Stimulated activated CD8-positive, alpha-beta memory T cell treated with anti-CD3 and anti-CD28 coated beads, Interleukin-4, amount 100 ng/mL, for 48 hours (primary cell): Measurements from ENCODE around the gene MGAT4C.

ENCODE experiments used
- DNase-seq: peaks from one replicate; pipeline ENCODE4 v3.0.0-alpha.2; 2020

MGAT4C gene

DNA sequence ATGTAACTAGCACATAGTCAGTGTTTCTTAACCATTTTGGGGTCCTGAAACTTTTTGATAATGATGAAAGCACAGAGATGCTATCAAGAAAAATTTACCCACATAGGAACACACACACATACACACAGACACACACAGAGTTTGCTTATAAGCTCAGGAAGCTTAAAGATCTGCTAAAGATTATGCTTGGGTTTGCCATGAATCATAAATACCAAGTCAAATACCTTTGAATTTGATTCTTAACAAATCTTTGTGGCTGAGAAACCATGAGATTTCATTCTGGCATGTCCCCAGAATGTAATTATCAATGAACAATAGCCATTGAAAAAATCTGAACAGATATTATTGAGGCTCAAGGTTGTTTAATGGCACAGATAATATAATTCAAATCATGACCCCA is 292.9 kb downstream of the MGAT4C start:
- no peak for DNase-seq

DNA sequence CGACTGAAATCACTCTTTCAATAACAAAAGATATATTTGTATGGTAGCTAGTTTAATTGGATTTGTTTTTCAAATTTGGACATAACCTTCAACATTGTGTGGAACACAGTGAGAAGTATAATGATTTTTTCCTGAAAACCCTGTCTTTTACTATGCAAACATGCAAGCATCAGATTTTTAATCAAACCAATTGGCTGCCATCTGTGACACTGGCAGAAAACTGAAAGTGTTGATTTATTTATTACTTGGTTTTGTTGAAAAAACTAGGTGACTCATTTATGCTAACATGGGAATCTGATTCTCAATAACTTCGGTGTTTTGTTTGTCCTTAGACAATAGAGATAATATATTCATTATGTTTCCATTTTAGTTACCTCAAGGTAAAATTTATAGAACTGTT is 300.1 kb downstream of the MGAT4C start:
- no peak for DNase-seq

DNA sequence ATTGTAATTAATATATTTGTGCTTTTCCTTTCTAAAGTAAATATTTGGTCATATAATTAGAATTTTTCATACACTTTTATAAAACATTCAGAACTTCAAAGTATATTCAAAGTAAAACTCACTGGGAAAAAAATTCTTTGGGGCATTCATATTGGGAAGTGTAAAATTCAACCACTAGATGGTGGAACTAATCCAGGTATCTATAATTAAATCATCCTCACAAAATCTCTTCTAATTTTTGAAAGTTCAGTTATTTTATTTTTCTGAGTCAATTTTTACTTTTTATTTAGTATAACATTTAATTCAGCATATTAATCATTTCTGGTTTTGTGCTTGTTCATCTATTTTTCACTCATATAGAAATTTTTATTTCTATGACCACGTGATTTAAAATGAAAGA is 301.1 kb downstream of the MGAT4C start:
- no peak for DNase-seq

DNA sequence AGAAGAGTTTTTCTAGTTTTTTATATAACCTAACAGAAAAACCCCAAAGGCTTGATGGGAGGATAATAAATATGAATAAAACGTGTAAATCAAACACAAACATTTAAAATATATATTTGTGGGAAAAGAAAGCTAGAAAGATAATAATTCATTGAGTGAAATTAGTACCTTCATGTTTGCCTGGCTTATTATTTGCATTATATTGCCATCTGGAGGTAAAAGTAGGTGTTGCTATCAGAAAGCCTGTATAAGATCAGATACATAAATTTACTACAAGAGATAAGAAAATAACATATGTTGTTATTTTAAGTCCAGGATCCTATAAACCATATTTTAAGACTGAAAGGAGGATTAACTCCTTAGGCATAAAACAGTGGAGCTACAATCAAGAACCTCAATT is 304.4 kb downstream of the MGAT4C start:
- DNase-seq = no peak

DNA sequence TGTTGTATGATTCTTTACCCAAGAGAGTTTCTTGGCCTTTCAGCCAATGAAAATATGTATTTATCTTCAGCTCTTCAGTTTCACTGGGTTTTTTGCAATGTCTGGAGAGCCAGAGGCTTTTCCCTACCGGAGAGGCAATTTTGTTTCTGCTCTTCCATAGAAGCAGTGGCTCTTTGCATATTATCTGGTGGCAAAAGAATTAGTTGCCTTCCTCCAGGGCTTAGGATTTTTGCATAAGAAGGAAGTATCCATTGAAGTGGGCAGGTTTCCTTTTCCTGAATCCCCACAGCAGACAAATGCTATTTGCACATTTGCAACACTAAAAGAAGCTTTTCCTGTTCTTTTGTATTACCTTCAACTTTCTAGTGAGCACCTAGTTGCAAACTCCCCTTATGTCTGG is 306.9 kb downstream of the MGAT4C start:
- DNase-seq = no peak

DNA sequence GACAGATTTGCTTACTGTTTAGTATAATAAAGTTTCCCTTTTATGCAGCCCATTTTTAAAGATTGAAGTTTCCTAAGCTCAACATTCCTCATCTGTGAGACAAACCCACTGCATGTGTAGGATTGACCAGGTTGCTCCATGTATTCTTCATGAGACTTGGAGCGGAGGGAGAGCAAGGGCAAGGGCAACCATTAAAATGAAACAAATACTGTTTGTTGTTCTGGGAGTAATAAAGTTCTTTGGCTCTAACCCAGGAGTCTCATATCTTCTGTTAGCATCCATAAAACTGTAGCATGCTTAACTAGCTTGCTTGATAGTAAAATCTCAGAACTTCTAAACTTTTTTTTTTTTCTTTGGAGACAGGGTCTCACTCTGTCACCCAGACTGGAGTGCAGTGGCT is 307.9 kb downstream of the MGAT4C start:
- no peak for DNase-seq

DNA sequence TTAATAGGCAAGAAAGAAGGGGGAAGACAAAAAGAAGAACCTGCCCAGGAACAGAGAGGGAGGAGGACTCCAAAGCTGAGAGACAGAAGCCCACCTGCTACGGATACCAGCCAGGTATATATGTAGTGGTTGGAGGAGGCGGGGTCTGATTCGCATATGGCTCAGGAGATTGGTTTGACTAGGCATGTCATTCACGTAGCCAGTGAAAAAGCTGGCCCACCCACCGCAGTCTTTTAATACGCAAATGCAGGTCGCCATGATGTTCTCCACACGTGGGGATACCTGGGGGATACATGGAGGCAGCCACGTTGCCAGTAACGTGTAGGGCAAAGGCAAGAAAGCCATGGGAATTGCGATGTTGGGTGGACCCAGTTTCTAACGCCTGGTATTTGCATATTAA is 308.9 kb downstream of the MGAT4C start:
- DNase-seq = no peak

DNA sequence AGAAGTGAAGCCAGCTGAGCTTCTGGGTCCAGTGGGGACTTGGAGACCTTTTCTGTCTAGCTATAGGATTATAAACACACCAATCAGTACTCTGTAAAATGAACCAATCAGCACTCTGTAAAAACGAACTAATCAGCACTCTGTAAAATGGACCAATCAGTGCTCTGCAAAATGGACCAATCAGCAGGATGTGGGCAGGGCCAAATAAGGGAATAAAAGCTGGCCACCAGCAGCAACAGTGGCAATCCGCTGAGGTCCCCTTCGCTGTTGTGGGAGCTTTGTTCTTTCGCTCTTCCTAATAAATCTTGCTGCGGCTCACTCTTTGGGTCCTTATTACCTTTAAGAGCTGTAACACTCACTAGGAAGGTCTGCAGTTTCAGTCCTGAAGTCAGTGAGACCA is 309.8 kb downstream of the MGAT4C start:
- no peak for DNase-seq

DNA sequence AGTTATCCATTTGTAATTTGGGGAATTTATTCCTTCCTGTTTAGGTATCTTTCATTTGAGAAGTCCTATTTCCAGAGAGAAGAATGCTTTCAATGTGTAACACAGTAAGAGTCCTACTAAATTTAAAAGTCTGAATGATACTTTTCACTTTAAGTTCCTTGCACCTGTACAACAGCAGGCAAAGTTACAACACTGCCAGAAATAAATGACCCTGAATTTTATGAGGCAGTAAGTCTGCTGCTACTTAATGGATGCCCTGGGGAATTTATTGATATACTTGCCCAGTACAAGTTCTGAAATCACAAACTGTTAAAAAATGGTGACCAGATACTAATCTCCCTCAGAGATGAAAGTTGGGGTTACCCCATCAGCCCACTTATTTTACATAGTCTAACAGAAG is 329.0 kb downstream of the MGAT4C start:
- DNase-seq = no peak

DNA sequence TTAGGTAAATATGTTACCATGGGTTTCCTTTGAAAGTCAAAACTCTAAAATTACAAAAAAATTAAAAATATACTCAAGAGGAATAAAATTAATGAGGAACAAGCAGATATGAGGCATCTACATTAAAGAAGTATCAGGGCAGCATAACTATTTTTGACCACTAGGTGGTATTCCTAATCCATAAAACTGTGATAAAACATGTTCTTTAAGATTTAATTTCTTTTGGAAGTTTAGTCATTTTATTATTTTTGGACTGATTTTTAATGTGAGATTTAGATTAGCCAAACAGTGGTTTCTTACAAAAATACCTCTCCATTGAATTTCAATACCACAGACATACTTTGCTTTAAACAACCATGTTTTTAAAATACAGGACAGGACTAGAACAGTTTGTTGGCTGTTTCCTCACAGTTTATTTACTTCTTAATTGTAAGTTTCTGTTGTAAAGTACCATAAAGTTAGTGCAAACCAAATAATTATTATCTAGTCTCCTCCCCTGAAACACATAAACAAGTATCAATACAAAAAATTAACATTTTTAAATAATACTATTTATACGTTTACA is 332.3 kb downstream of the MGAT4C start:
- no peak for DNase-seq

DNA sequence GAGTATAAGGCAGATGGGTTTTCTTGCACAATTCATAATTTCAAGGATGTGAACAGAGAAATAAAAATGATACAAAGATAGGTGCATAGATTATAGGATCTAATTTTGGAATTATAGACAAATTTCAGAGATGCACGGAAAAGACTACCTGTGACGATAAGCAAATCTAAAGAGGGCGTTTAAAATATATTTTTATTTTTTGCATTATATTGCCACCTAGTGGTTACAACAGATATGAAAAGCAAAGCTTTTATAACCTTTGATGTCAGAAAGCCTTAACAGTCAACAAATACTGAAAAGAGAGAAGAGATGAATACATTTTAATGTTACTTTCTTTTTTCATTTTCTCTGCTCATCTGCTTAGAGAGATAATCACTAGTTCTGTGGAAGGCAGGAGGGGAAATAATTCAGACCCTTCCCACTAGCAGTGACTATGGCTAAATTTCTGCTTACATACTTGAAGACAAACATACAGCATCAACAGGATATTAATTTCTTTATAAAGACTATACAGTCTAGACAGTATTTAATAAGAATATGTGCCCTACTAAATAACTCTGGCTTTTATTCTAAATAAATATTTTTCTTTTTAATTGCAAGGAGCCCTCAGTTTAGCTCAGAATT is 335.8 kb downstream of the MGAT4C start:
- DNase-seq = no peak
